ENCODE data around the gene DNAH14. TPM values are rescaled to one million over a fixed set of nuclear protein-coding genes. Genes with fewer than 3 reads are reported as not detected.

DNAH14 gene
- total RNA-seq, 4 donors from 2014 or later: 3.5 to 7.0 (median 5.6) TPM

DNA sequence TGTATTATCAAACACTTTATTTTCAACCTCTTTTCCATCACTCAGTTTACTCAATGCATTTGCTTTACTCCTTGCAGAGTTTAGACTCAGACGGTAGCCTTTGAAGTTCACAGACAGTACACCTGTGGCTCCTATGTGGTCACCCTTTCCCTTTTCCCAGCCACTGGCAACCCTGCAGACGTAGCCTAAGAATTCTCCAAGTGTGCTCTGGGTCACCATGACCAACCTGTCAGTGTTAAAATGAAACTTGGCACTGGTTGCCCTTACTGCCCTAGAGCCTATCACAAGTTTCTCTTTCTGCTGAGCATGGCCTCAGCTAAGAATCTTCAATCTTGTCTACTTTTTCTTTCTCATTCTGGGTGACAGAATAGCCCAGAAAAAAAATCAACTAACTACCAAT lies 25.5 kb upstream of the DNAH14 start:
- TF ChIP-seq, protein P1, sequence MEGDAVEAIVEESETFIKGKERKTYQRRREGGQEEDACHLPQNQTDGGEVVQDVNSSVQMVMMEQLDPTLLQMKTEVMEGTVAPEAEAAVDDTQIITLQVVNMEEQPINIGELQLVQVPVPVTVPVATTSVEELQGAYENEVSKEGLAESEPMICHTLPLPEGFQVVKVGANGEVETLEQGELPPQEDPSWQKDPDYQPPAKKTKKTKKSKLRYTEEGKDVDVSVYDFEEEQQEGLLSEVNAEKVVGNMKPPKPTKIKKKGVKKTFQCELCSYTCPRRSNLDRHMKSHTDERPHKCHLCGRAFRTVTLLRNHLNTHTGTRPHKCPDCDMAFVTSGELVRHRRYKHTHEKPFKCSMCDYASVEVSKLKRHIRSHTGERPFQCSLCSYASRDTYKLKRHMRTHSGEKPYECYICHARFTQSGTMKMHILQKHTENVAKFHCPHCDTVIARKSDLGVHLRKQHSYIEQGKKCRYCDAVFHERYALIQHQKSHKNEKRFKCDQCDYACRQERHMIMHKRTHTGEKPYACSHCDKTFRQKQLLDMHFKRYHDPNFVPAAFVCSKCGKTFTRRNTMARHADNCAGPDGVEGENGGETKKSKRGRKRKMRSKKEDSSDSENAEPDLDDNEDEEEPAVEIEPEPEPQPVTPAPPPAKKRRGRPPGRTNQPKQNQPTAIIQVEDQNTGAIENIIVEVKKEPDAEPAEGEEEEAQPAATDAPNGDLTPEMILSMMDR (IDR thresholded peaks at IDR 0.05): no peak
- no peak for DNase-seq (ENCODE audit: low spot score)
- no peak for ATAC-seq (ENCODE audit: low FRiP score)

DNA sequence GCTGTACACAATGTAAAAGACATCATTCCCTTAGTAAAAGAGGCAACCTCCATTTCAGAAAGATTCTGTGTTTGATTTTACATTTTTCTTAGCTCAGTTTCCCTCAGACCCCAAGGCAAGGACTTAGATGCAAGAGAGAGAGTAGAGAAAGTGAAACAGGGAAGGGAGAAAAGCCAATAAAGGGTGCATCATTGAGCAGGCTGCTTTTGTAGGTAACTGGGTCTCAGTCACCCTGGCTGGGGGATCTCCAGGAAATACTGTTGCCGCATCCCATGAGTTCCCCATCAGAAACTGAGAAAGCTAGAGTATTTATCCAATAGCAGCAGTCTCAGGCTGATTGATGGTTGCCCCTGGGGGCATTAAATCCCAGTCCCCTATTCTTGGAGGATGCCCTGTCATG lies 23.1 kb upstream of the DNAH14 start:
- TF ChIP-seq, protein P1 (IDR thresholded peaks at IDR 0.05): no peak
- no peak for DNase-seq (ENCODE audit: low spot score)
- no peak for ATAC-seq (ENCODE audit: low FRiP score)

DNA sequence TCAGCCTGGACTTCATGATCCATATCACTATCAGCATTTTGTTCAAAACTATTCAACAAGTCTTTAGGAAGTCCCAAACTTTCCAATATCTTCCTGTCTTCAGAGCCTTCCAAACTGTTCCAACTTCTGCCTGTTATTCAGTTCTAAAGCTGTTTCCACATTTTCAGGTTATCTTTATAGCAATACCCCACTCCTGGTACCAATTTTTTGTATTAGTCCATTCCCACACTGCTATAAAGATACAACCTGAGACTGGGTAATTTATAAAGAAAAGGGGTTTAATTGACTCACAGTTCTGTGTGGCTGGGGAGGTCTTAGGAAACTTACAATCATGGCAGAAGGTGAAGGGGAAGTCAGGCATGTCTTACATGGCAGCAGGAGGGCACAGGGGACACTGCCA lies 18.3 kb upstream of the DNAH14 start:
- TF ChIP-seq, protein P1 (IDR thresholded peaks at IDR 0.05): no peak
- no peak for ATAC-seq (ENCODE audit: low FRiP score)
- DNase-seq (ENCODE audit: low spot score): no peak

DNA sequence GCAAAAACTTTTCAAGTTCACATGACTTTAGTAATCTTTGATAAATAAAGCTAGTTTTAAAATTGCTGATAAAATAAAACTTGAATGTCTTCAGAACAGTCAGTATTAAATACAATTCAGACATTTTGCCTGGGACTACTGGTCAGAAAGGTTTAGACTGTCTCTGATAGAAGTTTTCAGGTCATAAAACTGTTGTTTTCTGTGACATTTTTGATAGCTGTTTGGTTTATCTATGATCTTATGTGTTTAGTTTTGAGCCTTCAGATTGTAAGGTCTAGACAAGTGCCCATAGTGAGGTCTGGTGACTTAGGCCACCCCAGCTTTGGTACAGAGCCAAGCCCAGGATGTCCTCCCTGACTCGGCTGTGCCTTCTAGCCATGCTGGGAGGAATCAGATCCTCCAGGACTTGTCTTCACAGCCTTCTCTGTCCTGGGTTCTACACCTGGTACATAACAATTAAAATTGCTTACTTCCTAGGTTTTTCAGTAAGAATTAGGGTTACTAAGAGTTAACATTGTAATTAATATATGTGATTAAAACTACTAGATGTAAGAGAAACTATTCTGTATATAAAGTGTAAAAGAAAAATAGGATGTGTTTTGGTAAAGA lies 15.1 kb upstream of the DNAH14 start:
- TF ChIP-seq, protein P1 (IDR thresholded peaks at IDR 0.05): no peak
- ATAC-seq (ENCODE audit: low FRiP score) (no peak), DNase-seq (ENCODE audit: low spot score) (no peak)

DNA sequence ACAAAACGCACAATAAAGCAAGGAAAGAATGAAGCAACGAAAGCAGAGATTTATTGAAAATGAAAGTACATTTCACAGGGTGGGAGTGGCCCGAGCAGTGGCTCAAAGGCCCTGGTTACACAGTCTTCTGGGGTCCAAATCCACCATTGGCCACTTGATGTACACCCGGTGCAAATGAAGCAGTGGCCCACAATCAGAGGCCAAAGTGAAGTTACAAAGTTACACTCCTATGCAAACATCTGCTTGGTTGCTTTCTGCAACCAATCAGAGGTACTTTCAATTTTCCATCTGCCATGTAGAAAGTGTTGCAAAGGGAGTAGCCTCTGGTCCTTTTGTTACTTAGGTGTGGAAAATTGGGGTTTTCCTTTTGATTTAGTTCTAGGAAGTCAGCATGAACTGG lies 10.0 kb upstream of the DNAH14 start:
- ATAC-seq (ENCODE audit: low FRiP score): no peak
- no peak for DNase-seq (ENCODE audit: low spot score)
- TF ChIP-seq, protein P1 (IDR thresholded peaks at IDR 0.05): no peak

DNA sequence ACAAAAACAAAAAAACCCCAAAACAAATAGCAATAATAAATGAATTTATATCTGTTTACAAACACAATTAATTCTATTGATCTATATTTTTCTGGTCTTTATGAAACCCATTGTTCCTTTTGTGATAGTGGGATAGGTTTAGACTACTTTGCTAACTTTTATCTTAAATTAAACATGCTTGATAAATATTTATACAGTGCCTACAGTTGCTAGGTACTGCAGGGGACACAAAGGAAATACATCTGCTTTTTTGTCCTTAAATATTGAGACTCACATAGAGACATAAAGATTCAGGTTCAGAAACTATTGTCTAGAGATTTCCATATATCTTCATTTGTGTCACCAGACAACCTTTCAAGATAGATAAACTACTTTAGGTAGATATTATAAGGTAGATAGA lies 8.5 kb upstream of the DNAH14 start:
- DNase-seq (ENCODE audit: low spot score): no peak
- TF ChIP-seq, protein P1 (IDR thresholded peaks at IDR 0.05): no peak
- no peak for ATAC-seq (ENCODE audit: low FRiP score)

DNA sequence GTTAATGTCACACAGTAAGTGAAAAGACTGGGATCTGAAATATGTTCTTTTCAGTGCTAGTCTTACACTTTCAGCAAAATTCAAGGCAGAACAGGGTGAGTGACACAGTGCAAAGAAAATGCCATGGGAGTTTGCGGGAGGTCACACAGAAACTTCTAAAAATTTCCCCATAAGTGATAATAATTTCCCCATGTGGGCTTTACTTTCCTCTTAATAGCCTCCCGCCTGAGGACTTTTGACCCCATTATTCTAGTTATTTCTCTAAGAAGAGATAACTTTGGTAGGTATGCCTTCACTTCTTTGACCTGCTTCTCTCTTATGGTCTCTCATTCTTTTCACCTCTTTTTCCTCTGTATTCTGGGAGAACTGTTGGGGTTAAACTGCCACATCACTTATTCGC lies 8.1 kb upstream of the DNAH14 start:
- TF ChIP-seq, protein P1 (IDR thresholded peaks at IDR 0.05): no peak
- ATAC-seq (ENCODE audit: low FRiP score) (no peak), DNase-seq (ENCODE audit: low spot score) (no peak)
